Gastrocnemius medialis (tissue), 4 donors: ENCODE data around the gene RDH16.

Source experiments
- POLR2A ChIP-seq, 2 donors: fragments of 450-650 bp; IDR thresholded peaks; one replicate each; pipeline ENCODE4 v1.6.1; 2017; ENCODE audit warnings: antibody characterized with exemption in 2 of 2, mild to moderate bottlenecking in 2 of 2, moderate library complexity in 2 of 2
- TF ChIP-seq, protein P1 (sequence below), 5 experiments: fragments of 450-650 bp in 3 of 5; fragments of 200-600 bp in 2 of 5; sonication (generic) in 2 of 5; IDR thresholded peaks in 4 of 5; conservative IDR thresholded peaks in 1 of 5; 1 replicate in 4 of 5; 2 replicates in 1 of 5; pipeline ENCODE4 v1.5.1; 2016 to 2019; ENCODE audit warnings: antibody characterized with exemption in 5 of 5, mild to moderate bottlenecking in 3 of 5, moderate library complexity in 3 of 5

DNA sequence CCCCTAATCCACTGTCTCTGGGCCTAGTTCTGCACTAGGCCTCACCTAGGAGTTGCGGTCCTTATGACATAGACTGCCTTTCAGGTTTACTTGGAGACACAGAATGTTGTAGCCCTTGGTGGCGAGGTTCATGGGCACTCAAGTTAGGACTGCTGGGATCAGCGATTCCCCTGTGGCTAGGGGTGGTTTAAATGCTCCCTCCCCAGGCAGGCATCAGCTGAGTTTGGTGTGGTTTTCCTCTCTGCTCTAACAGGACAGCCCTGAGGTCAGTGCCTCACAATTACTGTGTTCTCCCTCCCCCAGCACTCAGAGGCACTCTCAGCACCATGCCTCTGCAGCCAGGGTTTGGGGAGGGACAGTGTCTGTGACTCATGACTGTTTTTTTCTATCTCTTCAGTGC lies 22.2 kb upstream of the RDH16 start:
- TF ChIP-seq, protein P1, sequence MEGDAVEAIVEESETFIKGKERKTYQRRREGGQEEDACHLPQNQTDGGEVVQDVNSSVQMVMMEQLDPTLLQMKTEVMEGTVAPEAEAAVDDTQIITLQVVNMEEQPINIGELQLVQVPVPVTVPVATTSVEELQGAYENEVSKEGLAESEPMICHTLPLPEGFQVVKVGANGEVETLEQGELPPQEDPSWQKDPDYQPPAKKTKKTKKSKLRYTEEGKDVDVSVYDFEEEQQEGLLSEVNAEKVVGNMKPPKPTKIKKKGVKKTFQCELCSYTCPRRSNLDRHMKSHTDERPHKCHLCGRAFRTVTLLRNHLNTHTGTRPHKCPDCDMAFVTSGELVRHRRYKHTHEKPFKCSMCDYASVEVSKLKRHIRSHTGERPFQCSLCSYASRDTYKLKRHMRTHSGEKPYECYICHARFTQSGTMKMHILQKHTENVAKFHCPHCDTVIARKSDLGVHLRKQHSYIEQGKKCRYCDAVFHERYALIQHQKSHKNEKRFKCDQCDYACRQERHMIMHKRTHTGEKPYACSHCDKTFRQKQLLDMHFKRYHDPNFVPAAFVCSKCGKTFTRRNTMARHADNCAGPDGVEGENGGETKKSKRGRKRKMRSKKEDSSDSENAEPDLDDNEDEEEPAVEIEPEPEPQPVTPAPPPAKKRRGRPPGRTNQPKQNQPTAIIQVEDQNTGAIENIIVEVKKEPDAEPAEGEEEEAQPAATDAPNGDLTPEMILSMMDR (IDR thresholded peaks at IDR 0.05 in 4 of 5, conservative IDR thresholded peaks at IDR 0.05 in 1 of 5) = no peak
- TF ChIP-seq POLR2A (IDR thresholded peaks at IDR 0.05) = no peak
